ENCODE measurements around the gene SIRT6.

DNA sequence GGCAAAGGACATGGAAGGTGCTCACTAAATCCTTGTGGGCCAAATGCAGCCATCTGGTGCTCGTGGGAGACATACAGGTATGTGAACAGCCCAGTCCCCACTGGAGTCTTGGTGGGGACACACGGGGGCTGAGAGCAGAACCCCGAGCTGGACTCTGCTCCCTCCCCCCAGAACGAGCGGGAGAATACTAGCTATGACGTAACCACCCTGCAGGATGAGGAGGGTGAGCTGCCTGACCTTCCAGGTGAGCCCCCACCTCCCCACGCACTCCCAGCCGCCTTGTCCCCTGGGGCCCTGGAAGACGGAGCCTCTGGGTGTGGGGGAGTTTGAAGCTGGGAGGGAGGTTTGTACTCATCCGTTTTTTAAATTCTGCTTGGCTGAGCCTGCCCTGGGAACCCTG, 33.4 kb upstream of the SIRT6 start:
- TF ChIP-seq ZNF274 (IDR thresholded peaks at IDR 0.05; ENCODE audit: low read depth, low read length) (no peak), YY1 (IDR thresholded peaks at IDR 0.05; ENCODE audit: insufficient read depth, insufficient read length) (no peak)
